ENCODE measurements around the gene BUD13. TPM values are rescaled to one million over a fixed set of nuclear protein-coding genes. Genes with fewer than 3 reads are reported as not detected.
A peak's percentile ranks its signal among the peaks of the same experiment; 100 is the strongest.

Gene BUD13
- total and polyA plus RNA-seq, 9 of the 15 experiments (the other 6 are each of a cell fraction or from before 2014, with no cell fraction given), result 9.5 to 34.1 (median 27.1) TPM

DNA sequence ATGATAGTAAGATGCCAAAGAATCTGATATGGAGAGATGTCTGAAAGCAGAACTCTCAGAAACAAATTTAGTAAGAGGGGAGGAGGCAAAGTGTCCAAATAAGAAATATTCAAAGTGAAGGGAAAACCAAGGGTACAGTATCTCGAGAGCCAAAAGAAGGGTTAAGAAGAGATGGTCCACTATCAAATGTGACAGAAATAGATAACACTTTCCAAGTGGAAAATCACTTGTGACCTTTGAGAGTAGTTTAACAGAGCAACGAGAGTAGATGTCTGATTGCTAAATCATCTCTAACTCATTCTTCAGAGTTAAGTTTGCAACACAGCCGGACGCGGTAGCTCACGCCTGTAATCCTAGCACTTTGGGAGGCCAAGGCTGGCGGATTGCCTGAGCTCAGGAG lies 4.3 kb upstream of the BUD13 start:
- CTCF ChIA-PET (ENCODE audit: low intra/inter-chr PET ratio), result no interaction called here
- peak; percentile 6 for FAIRE-seq
- peaks cover 57% of the 10 kb centered on the region for H3K36me3 ChIP-seq (ENCODE audit: control insufficient read depth, insufficient read depth, low read length)
- WGBS (ENCODE audit: insufficient coverage, low coverage, missing lambda C conversion rate), result 10% methylated on average over 7 of the region's 7 CpGs
- peaks cover 5% of the 10 kb centered on the region; the same call in 1 of the 2 replicates for H4K20me1 ChIP-seq (replicated peaks; ENCODE audit: control insufficient read depth, insufficient read depth, low read length)
- peaks cover 6% of the 10 kb centered on the region for H3K9me1 ChIP-seq (ENCODE audit: control insufficient read depth, insufficient read depth, low read length)
- H3K9me3 ChIP-seq (replicated peaks; ENCODE audit: control insufficient read depth, insufficient read depth, low read depth, low read length), result no peaks in the 10 kb centered on the region
- no peak overlapping the region for H3K9ac ChIP-seq (ENCODE audit: insufficient read depth in 1 of 2, low read depth in 2 of 2, low read length in 2 of 2)
- intact Hi-C loops (cut with micrococcal nuclease) (no loop called here), in situ Hi-C loops (cut with MboI) (no loop called here)
- peak; percentile 4; the same call in 1 of the 3 replicates for ATAC-seq
- H3K79me2 ChIP-seq (ENCODE audit: control insufficient read depth, insufficient read depth, low read length), result peaks cover 7% of the 10 kb centered on the region
- no peaks in the 10 kb centered on the region for H3K27me3 ChIP-seq (ENCODE audit: control insufficient read depth in 2 of 2, insufficient read depth in 2 of 2, low read length in 2 of 2)
- no peak overlapping the region; the same call in 1 of the 2 replicates for H3K4me2 ChIP-seq (ENCODE audit: insufficient read depth, low read length)
- H2AFZ ChIP-seq (ENCODE audit: low read depth, low read length), result no peak overlapping the region
- peaks cover 9 to 34% of the 10 kb centered on the region in 2 experiments; a peak in 4 of 5 replicates for H3K4me1 ChIP-seq (replicated peaks in 1 of 2; ENCODE audit: control insufficient read depth in 2 of 2, insufficient read depth in 2 of 2, low read length in 2 of 2)
- POLR2A ChIA-PET, result interaction anchor here (0.7 to 2.5 kb wide), 4 partner anchors 10 to 83 kb away, joined by 3 to 15 read pairs (median 3); partner anchors contain the start of gene ZPR1
- BruUV-seq (replicated peaks), result no TSS peak
- DNase-seq (ENCODE audit: extremely low read depth in 1 of 4, low spot score in 3 of 4), result peak in 2 of 4 experiments; percentile 50 to 58
- peak overlapping the region; percentile 31; the same call in 1 of the 3 replicates for H3K27ac ChIP-seq (ENCODE audit: extremely low read depth, low read depth, low read length)
- H3K4me3 ChIP-seq, result no peak overlapping the region
- TF ChIP-seq TRIM24 (IDR thresholded peaks at IDR 0.05) (no peak; a peak in 1 of 4 replicates), HMG20A (CRISPR knock-in tag; conservative IDR thresholded peaks at IDR 0.05) (no peak), SMARCE1 (IDR thresholded peaks at IDR 0.05) (peak; percentile 48; the same call in 1 of the 2 replicates), KLF1 (tag; IDR thresholded peaks at IDR 0.05) (no peak), TSHZ1 (CRISPR knock-in tag; IDR thresholded peaks at IDR 0.05) (no peak), SRSF1 (IDR thresholded peaks at IDR 0.05; ENCODE audit: low read depth, low read length) (no peak), DPF2 (IDR thresholded peaks at IDR 0.05) (no peak), NR2C2 (CRISPR knock-in tag; IDR thresholded peaks at IDR 0.05) (no peak), NR2C2 (tag; IDR thresholded peaks at IDR 0.05) (no peak), SMARCA4 (IDR thresholded peaks at IDR 0.05) (0 out of 2 replicates have a peak, but pooled peaks have one; percentile 8), BACH1 (tag; IDR thresholded peaks at IDR 0.05) (no peak), TARDBP (IDR thresholded peaks at IDR 0.05) (no peak), ELF4 (CRISPR knock-in tag; IDR thresholded peaks at IDR 0.05) (no peak), CXXC5 (CRISPR knock-in tag; IDR thresholded peaks at IDR 0.05) (peak; percentile 56), ZNF217 (CRISPR knock-in tag; IDR thresholded peaks at IDR 0.05) (no peak), SIX5 (IDR thresholded peaks at IDR 0.05; ENCODE audit: borderline replicate concordance in 1 of 2, insufficient read depth in 1 of 2, low read depth in 1 of 2, low read length in 2 of 2) (no peak), ZBTB8A (IDR thresholded peaks at IDR 0.05; ENCODE audit: partially characterized antibody) (no peak)
- TF ChIP-seq, protein P1, sequence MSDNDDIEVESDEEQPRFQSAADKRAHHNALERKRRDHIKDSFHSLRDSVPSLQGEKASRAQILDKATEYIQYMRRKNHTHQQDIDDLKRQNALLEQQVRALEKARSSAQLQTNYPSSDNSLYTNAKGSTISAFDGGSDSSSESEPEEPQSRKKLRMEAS (CRISPR knock-in tag; IDR thresholded peaks at IDR 0.05), result no peak
- TF ChIP-seq, protein P2, sequence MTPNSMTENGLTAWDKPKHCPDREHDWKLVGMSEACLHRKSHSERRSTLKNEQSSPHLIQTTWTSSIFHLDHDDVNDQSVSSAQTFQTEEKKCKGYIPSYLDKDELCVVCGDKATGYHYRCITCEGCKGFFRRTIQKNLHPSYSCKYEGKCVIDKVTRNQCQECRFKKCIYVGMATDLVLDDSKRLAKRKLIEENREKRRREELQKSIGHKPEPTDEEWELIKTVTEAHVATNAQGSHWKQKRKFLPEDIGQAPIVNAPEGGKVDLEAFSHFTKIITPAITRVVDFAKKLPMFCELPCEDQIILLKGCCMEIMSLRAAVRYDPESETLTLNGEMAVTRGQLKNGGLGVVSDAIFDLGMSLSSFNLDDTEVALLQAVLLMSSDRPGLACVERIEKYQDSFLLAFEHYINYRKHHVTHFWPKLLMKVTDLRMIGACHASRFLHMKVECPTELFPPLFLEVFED (CRISPR knock-in tag; conservative IDR thresholded peaks at IDR 0.05), result no peak
